GM12874 (cell line): ENCODE results near the gene RBPMS2.

Source experiments
- CTCF ChIP-seq: IDR thresholded peaks from 2 replicates; pipeline ENCODE4 v1.5.1; 2011; ENCODE audit warnings: low read depth, mild to moderate bottlenecking, control low read depth, low read length, moderate library complexity; ENCODE audit not compliant: insufficient read depth

The RBPMS2 gene

GRCh38 chr15:64690578-64691296, 84.7 kb downstream of the RBPMS2 start:
- TF ChIP-seq CTCF, result no peak

GRCh38 chr15:64690008-64690407, 85.4 kb downstream of the RBPMS2 start:
- TF ChIP-seq CTCF, result no peak
